GM18870 (cell line): ENCODE results near the gene DKKL1.

Experiments used
- ATAC-seq: cut with Tn5 transposase; IDR thresholded peaks from one replicate; pipeline ENCODE4 v1.9.1; 2021; ENCODE audit warnings: moderate library complexity; ENCODE audit not compliant: unreplicated experiment

The DKKL1 gene

GRCh38 chr19:49337267-49338022, 26.2 kb upstream of the DKKL1 start:
- ATAC-seq = no peak

GRCh38 chr19:49338023-49338677, 25.5 kb upstream of the DKKL1 start:
- ATAC-seq = no peak

GRCh38 chr19:49338691-49339300, 24.9 kb upstream of the DKKL1 start:
- ATAC-seq = no peak

GRCh38 chr19:49339301-49340068, 24.2 kb upstream of the DKKL1 start:
- ATAC-seq = no peak

GRCh38 chr19:49340069-49340864, 23.4 kb upstream of the DKKL1 start:
- ATAC-seq = no peak

- no peak for ATAC-seq
These were observed 22.6 kb upstream of the DKKL1 start for GRCh38 chr19:49340865-49341718.

- no peak for ATAC-seq
These were observed 21.4 kb upstream of the DKKL1 start for GRCh38 chr19:49342291-49342721.

GRCh38 chr19:49343123-49343522, 20.6 kb upstream of the DKKL1 start:
- ATAC-seq = no peak

- ATAC-seq = no peak
These were observed 18.9 kb upstream of the DKKL1 start for GRCh38 chr19:49344505-49345423.

GRCh38 chr19:49347191-49347590, 16.5 kb upstream of the DKKL1 start:
- ATAC-seq = no peak

- ATAC-seq = no peak
These were observed 15.8 kb upstream of the DKKL1 start for GRCh38 chr19:49347835-49348234.

GRCh38 chr19:49348305-49349189, 15.1 kb upstream of the DKKL1 start:
- ATAC-seq = no peak

- no peak for ATAC-seq
These were observed 14.1 kb upstream of the DKKL1 start for GRCh38 chr19:49349567-49349966.

GRCh38 chr19:49355909-49356353, 7.7 kb upstream of the DKKL1 start:
- ATAC-seq = no peak

GRCh38 chr19:49356382-49356781, 7.3 kb upstream of the DKKL1 start:
- no peak for ATAC-seq

GRCh38 chr19:49357186-49357585, 6.5 kb upstream of the DKKL1 start:
- no peak for ATAC-seq
